ENCODE data around the gene PRKCH. TPM values are rescaled to one million over a fixed set of nuclear protein-coding genes. Genes with fewer than 3 reads are reported as not detected.

PRKCH gene
- total RNA-seq, 2 donors from 2014 or later, result 7.2 to 8.6 TPM

- H3K9me3 Mint-ChIP-seq, result no peaks in the 10 kb centered on the region
- Histone ChIP-seq H3K9me3 (ENCODE audit: control insufficient read depth, low read length) (no peaks in the 10 kb centered on the region), H3K4me1 (ENCODE audit: control insufficient read depth, insufficient read depth, low read length) (no peaks in the 10 kb centered on the region), H3K27ac (ENCODE audit: low read depth, low read length) (no peak overlapping the region), H3K27me3 (ENCODE audit: control insufficient read depth, insufficient read depth, low read length, poor library complexity, severe bottlenecking) (no peaks in the 10 kb centered on the region), H3K36me3 (ENCODE audit: control insufficient read depth, insufficient read depth, low read length) (no peaks in the 10 kb centered on the region), H3K9ac (ENCODE audit: extremely low read depth, low read length, poor library complexity, severe bottlenecking) (no peak overlapping the region), H3K4me3 (ENCODE audit: low read length) (no peak overlapping the region)
- no peaks in the 10 kb centered on the region for H3K27me3 Mint-ChIP-seq (ENCODE audit: insufficient read depth)
- TF ChIP-seq CTCF (conservative IDR thresholded peaks at IDR 0.05), result no peak
- no peaks in the 10 kb centered on the region for H3K36me3 Mint-ChIP-seq (ENCODE audit: low read depth)
- 96 to 100% methylated on average over 4 to 6 of the region's 6 CpGs for WGBS, 2 experiments (ENCODE audit: insufficient coverage in 1 of 2, insufficient read length in 1 of 2)
- H3K4me1 Mint-ChIP-seq, result peaks cover 3% of the 10 kb centered on the region
- no peak overlapping the region for H3K27ac Mint-ChIP-seq
- no peak overlapping the region for H3K4me3 Mint-ChIP-seq
- DNase-seq, result no peak
These were observed 130.6 kb downstream of the PRKCH start for GRCh38 chr14:61451891-61452400.

- no peak for TF ChIP-seq CTCF (conservative IDR thresholded peaks at IDR 0.05)
- 88 to 96% methylated on average over 3 of the region's 3 CpGs for WGBS, 2 experiments (ENCODE audit: insufficient coverage in 1 of 2, insufficient read length in 1 of 2)
- H3K9me3 Mint-ChIP-seq, result no peaks in the 10 kb centered on the region
These were observed 131.1 kb downstream of the PRKCH start for GRCh38 chr14:61452452-61452851.

GRCh38 chr14:61453103-61453767 lies 131.9 kb downstream of the PRKCH start:
- TF ChIP-seq CTCF (conservative IDR thresholded peaks at IDR 0.05), result no peak
- Mint-ChIP-seq H3K4me3 (no peak overlapping the region), H3K9me3 (no peaks in the 10 kb centered on the region), H3K27ac (peak overlapping the region; percentile 77), H3K4me1 (peaks cover 3% of the 10 kb centered on the region), H3K27me3 (ENCODE audit: insufficient read depth) (no peaks in the 10 kb centered on the region), H3K36me3 (ENCODE audit: low read depth) (peaks cover 6% of the 10 kb centered on the region)
- H3K27me3 ChIP-seq (ENCODE audit: control insufficient read depth, insufficient read depth, low read length, poor library complexity, severe bottlenecking), result no peaks in the 10 kb centered on the region
- DNase-seq, result no peak
- H3K9me3 ChIP-seq (ENCODE audit: control insufficient read depth, low read length), result no peaks in the 10 kb centered on the region
- H3K27ac ChIP-seq (ENCODE audit: low read depth, low read length), result no peak overlapping the region
- H3K36me3 ChIP-seq (ENCODE audit: control insufficient read depth, insufficient read depth, low read length), result no peaks in the 10 kb centered on the region
- 88 to 94% methylated on average over 8 to 9 of the region's 9 CpGs for WGBS, 2 experiments (ENCODE audit: insufficient coverage in 1 of 2, insufficient read length in 1 of 2)
- no peaks in the 10 kb centered on the region for H3K4me1 ChIP-seq (ENCODE audit: control insufficient read depth, insufficient read depth, low read length)
- no peak overlapping the region for H3K4me3 ChIP-seq (ENCODE audit: low read length)
- H3K9ac ChIP-seq (ENCODE audit: extremely low read depth, low read length, poor library complexity, severe bottlenecking), result no peak overlapping the region

More at GRCh38 chr14:61452452-61452851, 131.1 kb downstream of the PRKCH start:
- Histone ChIP-seq H3K36me3 (ENCODE audit: control insufficient read depth, insufficient read depth, low read length) (no peaks in the 10 kb centered on the region), H3K27ac (ENCODE audit: low read depth, low read length) (no peak overlapping the region), H3K27me3 (ENCODE audit: control insufficient read depth, insufficient read depth, low read length, poor library complexity, severe bottlenecking) (no peaks in the 10 kb centered on the region), H3K9me3 (ENCODE audit: control insufficient read depth, low read length) (no peaks in the 10 kb centered on the region), H3K9ac (ENCODE audit: extremely low read depth, low read length, poor library complexity, severe bottlenecking) (no peak overlapping the region), H3K4me3 (ENCODE audit: low read length) (no peak overlapping the region), H3K4me1 (ENCODE audit: control insufficient read depth, insufficient read depth, low read length) (no peaks in the 10 kb centered on the region)
- peaks cover 4% of the 10 kb centered on the region for H3K36me3 Mint-ChIP-seq (ENCODE audit: low read depth)
- peaks cover 3% of the 10 kb centered on the region for H3K4me1 Mint-ChIP-seq
- H3K27ac Mint-ChIP-seq, result no peak overlapping the region
- no peak for DNase-seq
- H3K27me3 Mint-ChIP-seq (ENCODE audit: insufficient read depth), result no peaks in the 10 kb centered on the region
- no peak overlapping the region for H3K4me3 Mint-ChIP-seq

All from endodermal cell (in vitro differentiated cells).